Activated CD8-positive, alpha-beta T cell treated with anti-CD3 and anti-CD28 coated beads, Interleukin-2, amount 10 ng/mL, durations not matched to agents 7 days and 5 days (primary cell): Measurements from ENCODE around the gene TMEM239. TPM values are rescaled to one million over a fixed set of nuclear protein-coding genes. Genes with fewer than 3 reads are reported as not detected.
"Not testable (repeated sequence)": the region's sequence is repeated elsewhere in the genome, so short reads cannot be mapped to it uniquely, and the experiment has no call there.

Source experiments
- ATAC-seq: fragments of 150-1000 bp; cut with Tn5 transposase; one replicate; pipeline ENCODE4 v1.10.0; 2021; ENCODE audit warnings: moderate library complexity
- CTCF ChIA-PET: fragments of 350-600 bp; sonication (Branson Sonifier 250); formaldehyde crosslinking; loops from one replicate; lab custom pipeline; 2021; ENCODE audit warnings: antibody characterized with exemption; lab: Charles Lee
- POLR2A ChIA-PET: fragments of 350-600 bp; sonication (Branson Sonifier 250); formaldehyde crosslinking; loops from one replicate; lab custom pipeline; 2021; ENCODE audit warnings: antibody characterized with exemption; lab: Charles Lee
- DNase-seq: peaks from one replicate; pipeline ENCODE4 v3.0.0-alpha.2; 2020
- H3K27ac Mint-ChIP-seq: one replicate; pipeline ENCODE4 v1.8.0; 2021; ENCODE audit warnings: mild to moderate bottlenecking, mixed read lengths
- H3K27me3 Mint-ChIP-seq: one replicate; pipeline ENCODE4 v1.8.0; 2021; ENCODE audit warnings: low read depth, mixed read lengths
- H3K36me3 Mint-ChIP-seq: one replicate; pipeline ENCODE4 v1.8.0; 2021; ENCODE audit warnings: low read depth, mixed read lengths
- H3K4me1 Mint-ChIP-seq: one replicate; pipeline ENCODE4 v1.8.0; 2021; ENCODE audit warnings: low read depth, mixed read lengths
- H3K4me3 Mint-ChIP-seq: one replicate; pipeline ENCODE4 v1.8.0; 2021; ENCODE audit warnings: mild to moderate bottlenecking, mixed read lengths
- H3K9me3 Mint-ChIP-seq: one replicate; pipeline ENCODE4 v1.8.0; 2022; ENCODE audit warnings: mixed read lengths; ENCODE audit not compliant: insufficient read depth
- total RNA-seq, 2 experiments: library from RNA; stranded (reverse); gene quantifications; one replicate each; pipeline ENCODE4 v1.2.3, GENCODE V29; 2021

Gene TMEM239
- total RNA-seq, 2 experiments from 2014 or later = not detected

DNA sequence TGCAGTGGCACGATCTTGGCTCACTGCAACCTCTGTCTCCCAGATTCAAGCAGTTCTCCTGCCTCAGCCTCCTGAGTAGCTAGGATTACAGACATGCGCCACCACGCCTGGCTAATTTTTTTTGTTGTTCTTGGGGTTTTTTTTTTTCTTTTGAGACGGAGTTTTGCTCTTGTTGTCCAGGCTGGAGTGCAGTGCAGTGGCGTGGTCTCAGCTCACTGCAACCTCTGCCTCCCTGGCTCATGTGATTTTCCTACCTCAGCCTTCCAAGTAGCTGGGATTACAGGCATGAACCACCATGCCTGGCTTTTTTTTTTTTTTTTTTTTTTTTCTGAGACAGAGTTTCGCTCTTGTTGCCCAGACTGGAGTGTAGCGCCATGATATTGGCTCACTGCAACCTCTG, 15.0 kb downstream of the TMEM239 start:
- Mint-ChIP-seq H3K4me1 (peaks cover 14% of the 10 kb centered on the region), H3K27me3 (peaks cover 34% of the 10 kb centered on the region)
- ATAC-seq, H3K4me3 Mint-ChIP-seq, POLR2A ChIA-PET, H3K27ac Mint-ChIP-seq, H3K36me3 Mint-ChIP-seq, H3K9me3 Mint-ChIP-seq, DNase-seq: not testable (repeated sequence)
- CTCF ChIA-PET = interaction anchor here (1.5 kb wide), 1 partner anchor 9 kb away, joined by 6 read pairs; no protein-coding TSS in a partner anchor

DNA sequence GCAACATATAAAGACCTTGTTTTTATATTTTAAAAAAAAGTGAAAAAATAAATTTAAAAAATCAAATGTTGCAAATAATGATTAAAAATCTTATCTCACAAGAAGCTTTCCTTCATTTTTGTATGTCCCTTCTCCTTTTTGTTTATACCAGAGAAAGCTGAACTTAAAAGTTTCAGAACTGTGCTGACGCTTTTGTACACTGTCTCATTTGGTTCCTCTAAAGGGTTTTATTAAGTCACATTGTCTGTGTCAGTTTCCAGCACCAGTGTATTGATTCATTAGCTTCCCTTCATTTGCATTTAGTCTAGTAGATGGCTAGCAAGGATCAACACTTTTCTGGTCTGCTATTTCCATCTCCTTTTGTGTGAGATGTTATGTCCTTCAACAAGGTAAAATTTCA, 17.6 kb downstream of the TMEM239 start:
- no peaks in the 10 kb centered on the region for H3K9me3 Mint-ChIP-seq
- H3K4me3 Mint-ChIP-seq = no peak overlapping the region
- H3K36me3 Mint-ChIP-seq = no peaks in the 10 kb centered on the region
- ATAC-seq = no peak
- H3K4me1 Mint-ChIP-seq = peaks cover 3% of the 10 kb centered on the region
- POLR2A ChIA-PET = no interaction called here
- peaks cover 14% of the 10 kb centered on the region for H3K27me3 Mint-ChIP-seq
- H3K27ac Mint-ChIP-seq = no peak overlapping the region
- CTCF ChIA-PET = interaction anchor here (1.0 to 1.3 kb wide), 2 partner anchors 12 to 149 kb away, joined by 3 to 4 read pairs; no protein-coding TSS in a partner anchor
- DNase-seq = no peak

DNA sequence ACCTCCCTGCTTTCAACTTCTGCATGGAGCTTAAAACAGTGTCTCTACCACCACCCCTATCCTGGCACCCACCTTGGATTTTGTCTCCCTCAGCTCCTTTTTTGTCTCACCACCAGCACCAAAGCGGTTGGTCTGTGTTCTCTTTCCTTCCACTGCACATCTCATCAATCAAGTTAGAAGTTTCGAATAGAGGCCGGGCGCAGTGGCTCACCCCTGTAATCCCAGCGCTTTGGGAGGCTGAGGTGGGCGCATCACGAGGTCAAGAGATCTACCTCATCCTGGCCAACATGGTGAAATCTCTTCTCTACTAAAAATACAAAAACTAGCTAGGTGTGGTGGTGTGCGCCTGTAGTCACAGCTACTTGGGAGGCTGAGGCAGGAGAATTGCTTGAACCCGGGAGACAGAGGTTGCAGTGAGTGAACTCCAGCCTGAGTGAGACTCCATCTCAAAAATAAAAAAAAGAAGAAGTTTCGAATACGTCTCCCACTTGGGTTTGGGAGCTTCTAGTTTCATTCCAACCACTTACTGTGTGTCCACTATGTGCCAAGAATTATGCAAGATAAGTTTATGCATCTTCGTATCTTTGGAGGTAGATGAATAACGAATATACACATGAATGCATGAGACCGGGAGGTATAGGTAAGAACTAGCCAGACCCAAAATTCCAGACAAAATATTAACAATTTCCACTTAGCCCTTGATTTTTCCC, 18.4 kb downstream of the TMEM239 start:
- Mint-ChIP-seq H3K27me3 (peaks cover 9% of the 10 kb centered on the region), H3K9me3 (no peaks in the 10 kb centered on the region), H3K4me1 (peaks cover 9% of the 10 kb centered on the region), H3K4me3 (no peak overlapping the region), H3K27ac (no peak overlapping the region), H3K36me3 (peaks cover 3% of the 10 kb centered on the region)
- no peak for DNase-seq
- ATAC-seq = no peak
- ChIA-PET CTCF (interaction anchor here (1.0 to 1.3 kb wide), 2 partner anchors 12 to 149 kb away, joined by 3 to 4 read pairs; no protein-coding TSS in a partner anchor), POLR2A (interaction anchor here (0.7 kb wide), 1 partner anchor 76 kb away, joined by 3 read pairs; no protein-coding TSS in a partner anchor)

DNA sequence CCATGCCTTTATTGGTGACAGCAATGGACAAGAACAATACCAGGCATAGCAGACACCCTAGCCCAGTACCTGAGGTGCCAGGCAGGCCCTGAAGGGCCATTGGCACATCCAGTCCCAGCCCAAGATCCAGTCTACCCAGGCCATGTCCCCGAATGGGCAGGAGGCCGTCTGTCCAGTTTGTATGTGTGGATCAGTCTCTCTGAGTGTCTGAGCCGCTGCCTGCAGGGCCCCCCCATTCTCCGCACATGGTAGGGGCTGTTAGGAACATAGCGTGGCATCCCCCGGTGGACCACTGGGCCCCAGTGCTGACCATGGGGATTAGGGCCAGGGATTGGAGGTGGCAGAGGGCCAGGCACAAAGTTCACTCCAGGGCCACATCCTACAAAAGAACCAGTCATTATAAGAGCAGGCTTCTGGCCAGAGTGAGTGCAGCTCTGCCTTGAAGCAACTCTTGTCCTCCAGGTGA, 19.2 kb downstream of the TMEM239 start:
- CTCF ChIA-PET = interaction anchor here (1.5 kb wide), 1 partner anchor 147 kb away, joined by 5 read pairs; no protein-coding TSS in a partner anchor
- Mint-ChIP-seq H3K4me3 (no peak overlapping the region), H3K27ac (no peak overlapping the region), H3K9me3 (no peaks in the 10 kb centered on the region), H3K36me3 (peaks cover 4% of the 10 kb centered on the region), H3K4me1 (peaks cover 9% of the 10 kb centered on the region), H3K27me3 (peaks cover 2% of the 10 kb centered on the region)
- ATAC-seq (no peak), DNase-seq (no peak)
- POLR2A ChIA-PET = no interaction called here

DNA sequence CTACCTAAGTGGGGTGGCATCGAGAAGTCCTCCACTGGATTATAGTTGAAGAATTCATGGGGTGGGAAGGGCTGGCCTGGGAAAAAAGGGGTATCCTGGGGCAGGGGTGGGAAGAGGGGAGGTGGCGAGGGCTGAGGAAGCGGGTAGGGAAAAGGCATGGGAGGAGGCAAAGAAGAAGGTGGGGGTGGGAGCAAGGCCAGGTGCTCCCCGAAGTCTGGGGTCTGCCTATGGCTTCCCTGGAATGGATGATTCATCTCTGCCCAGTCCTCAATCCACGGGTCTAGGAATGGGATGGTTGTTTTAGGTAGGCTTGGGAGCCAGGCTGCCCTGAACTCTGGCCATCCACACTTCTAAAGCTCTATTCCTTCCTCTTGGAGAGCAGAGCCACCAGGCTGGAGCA, 19.9 kb downstream of the TMEM239 start:
- ATAC-seq = no peak
- H3K36me3 Mint-ChIP-seq = peaks cover 4% of the 10 kb centered on the region
- ChIA-PET CTCF (interaction anchor here (1.2 to 1.5 kb wide), 2 partner anchors 10 to 148 kb away, joined by 3 to 5 read pairs; no protein-coding TSS in a partner anchor), POLR2A (no interaction called here)
- H3K27ac Mint-ChIP-seq = no peak overlapping the region
- H3K4me1 Mint-ChIP-seq = peaks cover 9% of the 10 kb centered on the region
- no peak overlapping the region for H3K4me3 Mint-ChIP-seq
- DNase-seq = peak; percentile 16
- H3K27me3 Mint-ChIP-seq = peaks cover 2% of the 10 kb centered on the region
- no peaks in the 10 kb centered on the region for H3K9me3 Mint-ChIP-seq

DNA sequence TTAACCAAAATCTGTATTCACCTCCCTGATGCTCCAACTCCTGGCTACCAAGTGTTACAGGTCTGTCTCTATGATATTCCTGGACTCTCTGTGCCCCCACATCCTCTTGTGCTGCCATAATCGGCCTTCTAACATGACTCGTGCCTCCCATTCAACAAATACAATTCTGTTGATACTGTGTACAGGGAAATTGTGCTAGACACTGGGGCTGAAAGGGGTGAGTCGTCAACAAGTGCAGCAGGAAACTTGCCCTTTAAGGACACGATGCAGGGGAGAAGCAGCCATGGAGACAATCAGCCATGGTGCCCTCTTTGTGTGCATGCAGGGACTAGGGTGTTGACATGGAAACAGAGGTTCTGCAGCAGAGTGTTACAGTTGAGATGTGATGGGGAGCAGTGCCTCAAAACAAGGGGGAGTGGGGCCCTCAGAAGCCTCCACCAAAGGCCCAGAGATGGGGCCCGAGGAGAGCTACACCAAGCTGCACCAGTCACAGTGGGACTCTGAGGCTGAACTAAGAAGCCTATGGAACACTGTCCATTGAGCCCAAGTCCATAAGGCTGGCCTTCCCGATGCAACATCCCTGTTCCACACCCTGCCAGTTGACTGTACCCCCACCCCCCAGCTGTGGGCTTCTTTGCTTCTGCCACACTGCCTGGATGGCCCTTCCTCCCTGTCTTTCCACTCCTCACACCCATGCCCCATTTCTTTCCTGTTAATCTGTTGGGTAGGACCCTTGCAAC, 21.2 kb downstream of the TMEM239 start:
- CTCF ChIA-PET = interaction anchor here (0.8 kb wide), 1 partner anchor 149 kb away, joined by 3 read pairs; no protein-coding TSS in a partner anchor
- Mint-ChIP-seq H3K27ac (no peak overlapping the region), H3K9me3 (no peaks in the 10 kb centered on the region), H3K4me3 (no peak overlapping the region), H3K4me1 (peaks cover 10% of the 10 kb centered on the region), H3K36me3 (peaks cover 4% of the 10 kb centered on the region), H3K27me3 (peaks cover 2% of the 10 kb centered on the region)
- ATAC-seq = no peak
- DNase-seq = no peak
- POLR2A ChIA-PET = interaction anchor here (1.8 kb wide), 1 partner anchor 36 kb away, joined by 4 read pairs; the partner anchor contains the start of gene PTPRA

DNA sequence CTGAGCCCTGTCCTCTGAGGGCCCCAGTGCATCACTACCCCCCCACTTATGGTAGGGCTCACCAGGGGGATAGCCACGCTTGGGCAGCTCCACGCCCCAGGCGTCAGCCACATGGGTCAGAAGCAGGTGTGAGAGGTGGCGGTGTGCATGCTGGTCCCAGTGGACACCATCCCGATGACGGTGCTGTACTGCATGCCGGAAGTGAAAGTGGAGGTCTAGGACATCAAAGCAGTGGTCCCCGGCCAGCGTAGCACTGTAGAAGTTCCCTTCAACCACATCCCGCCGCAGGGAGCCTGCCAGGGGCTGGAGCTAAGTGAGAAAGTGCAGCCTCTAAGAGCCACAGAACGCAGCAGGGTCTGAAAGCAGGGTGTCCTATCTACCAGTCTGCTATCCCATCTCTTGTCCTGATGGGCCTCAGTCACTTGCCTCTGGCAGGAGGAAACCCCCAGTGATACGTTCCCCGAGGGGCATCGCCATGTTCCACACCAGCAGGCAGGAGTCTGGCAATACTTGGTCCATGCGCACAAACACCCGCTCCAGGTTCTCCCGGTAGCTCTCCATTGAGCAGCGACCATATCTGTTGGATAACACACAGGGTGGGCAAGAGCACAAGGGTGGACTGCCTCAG, 22.1 kb downstream of the TMEM239 start:
- no peak overlapping the region for H3K4me3 Mint-ChIP-seq
- peaks cover 6% of the 10 kb centered on the region for H3K36me3 Mint-ChIP-seq
- H3K4me1 Mint-ChIP-seq = peaks cover 10% of the 10 kb centered on the region
- ChIA-PET CTCF (interaction anchor here (0.8 kb wide), 1 partner anchor 150 kb away, joined by 3 read pairs; no protein-coding TSS in a partner anchor), POLR2A (interaction anchor here (1.8 kb wide), 1 partner anchor 35 kb away, joined by 4 read pairs; the partner anchor contains the start of gene PTPRA)
- H3K27me3 Mint-ChIP-seq = peaks cover 2% of the 10 kb centered on the region
- peak overlapping the region; percentile 36 for H3K27ac Mint-ChIP-seq
- ATAC-seq = no peak
- DNase-seq = no peak
- no peaks in the 10 kb centered on the region for H3K9me3 Mint-ChIP-seq

DNA sequence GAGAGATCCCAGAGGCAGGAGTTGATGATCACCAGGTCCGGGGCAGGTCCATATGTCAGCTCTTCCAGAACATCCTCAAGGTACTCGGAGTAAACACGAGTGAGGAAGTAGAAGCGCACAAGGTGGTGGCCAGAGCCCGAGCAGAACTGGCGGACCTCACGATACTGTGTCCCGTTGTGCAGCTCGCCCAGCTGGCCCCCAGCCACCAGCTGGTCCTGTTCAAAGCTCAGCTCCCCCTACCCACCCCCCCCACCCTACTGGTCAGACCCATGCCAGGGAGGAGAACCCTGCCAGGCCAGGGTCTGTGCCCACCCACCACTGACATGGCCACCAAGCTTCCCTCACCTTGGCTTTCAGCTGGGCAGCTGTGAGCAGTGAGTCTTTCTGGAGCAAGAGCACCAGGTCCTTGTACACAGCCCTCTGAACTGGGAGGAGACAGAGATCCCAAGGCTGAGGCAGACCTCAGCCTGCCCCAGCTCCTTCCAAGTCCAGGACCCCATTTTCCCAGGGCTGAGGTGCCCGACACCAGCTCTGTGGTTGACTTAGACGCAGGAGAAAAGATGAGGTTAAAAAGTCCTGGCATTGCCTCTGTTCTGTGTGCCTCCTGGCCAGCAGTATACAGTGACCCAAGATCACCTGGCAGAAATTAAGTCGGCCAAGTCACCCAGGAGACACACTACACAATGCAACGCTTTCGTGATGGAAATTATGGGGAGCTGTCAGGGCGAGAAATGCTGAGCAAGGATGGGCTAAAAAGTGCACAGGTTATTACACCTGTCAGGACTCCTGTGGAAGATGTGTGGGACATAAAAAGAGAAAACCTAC, 22.9 kb downstream of the TMEM239 start:
- Mint-ChIP-seq H3K27me3 (peaks cover 2% of the 10 kb centered on the region), H3K4me1 (peaks cover 10% of the 10 kb centered on the region), H3K9me3 (no peaks in the 10 kb centered on the region), H3K4me3 (peak overlapping the region; percentile 69), H3K36me3 (peaks cover 7% of the 10 kb centered on the region), H3K27ac (peak overlapping the region; percentile 88)
- DNase-seq (no peak), ATAC-seq (no peak)
- ChIA-PET CTCF (no interaction called here), POLR2A (interaction anchor here (0.5 to 2.6 kb wide), 8 partner anchors 13 to 151 kb away, joined by 3 to 9 read pairs (median 4); partner anchors contain the start of gene PTPRA)

DNA sequence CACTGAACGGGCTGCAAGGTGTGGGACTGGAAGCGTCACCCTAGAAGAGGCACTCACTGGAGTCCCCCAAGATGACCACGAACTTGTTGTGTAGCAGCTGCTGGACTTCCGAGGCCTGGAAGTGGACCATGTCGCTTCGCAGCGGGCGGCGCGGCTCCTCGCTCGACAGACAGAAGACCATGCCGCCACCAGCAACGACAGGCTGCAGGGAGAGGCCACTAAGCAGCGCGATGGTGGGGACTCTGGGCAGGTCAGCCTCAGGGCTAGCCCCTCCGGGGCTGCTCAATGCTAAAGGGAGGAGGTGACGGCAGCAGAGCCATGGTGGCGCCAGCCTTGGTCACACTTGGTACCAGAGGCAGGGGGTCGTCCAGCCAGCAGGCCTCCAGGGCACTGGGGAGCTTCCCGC, 23.6 kb downstream of the TMEM239 start:
- H3K4me1 Mint-ChIP-seq = peaks cover 13% of the 10 kb centered on the region
- no peaks in the 10 kb centered on the region for H3K9me3 Mint-ChIP-seq
- H3K27me3 Mint-ChIP-seq = peaks cover 2% of the 10 kb centered on the region
- DNase-seq = no peak
- peak overlapping the region; percentile 69 for H3K4me3 Mint-ChIP-seq
- H3K36me3 Mint-ChIP-seq = peaks cover 10% of the 10 kb centered on the region
- no peak for ATAC-seq
- peak overlapping the region; percentile 88 for H3K27ac Mint-ChIP-seq
- ChIA-PET POLR2A (interaction anchor here (0.5 to 2.6 kb wide), 9 partner anchors 9 to 188 kb away, joined by 3 to 9 read pairs (median 4); partner anchors contain the start of gene PTPRA), CTCF (interaction anchor here (1.6 kb wide), 1 partner anchor 128 kb away, joined by 5 read pairs; no protein-coding TSS in a partner anchor)

DNA sequence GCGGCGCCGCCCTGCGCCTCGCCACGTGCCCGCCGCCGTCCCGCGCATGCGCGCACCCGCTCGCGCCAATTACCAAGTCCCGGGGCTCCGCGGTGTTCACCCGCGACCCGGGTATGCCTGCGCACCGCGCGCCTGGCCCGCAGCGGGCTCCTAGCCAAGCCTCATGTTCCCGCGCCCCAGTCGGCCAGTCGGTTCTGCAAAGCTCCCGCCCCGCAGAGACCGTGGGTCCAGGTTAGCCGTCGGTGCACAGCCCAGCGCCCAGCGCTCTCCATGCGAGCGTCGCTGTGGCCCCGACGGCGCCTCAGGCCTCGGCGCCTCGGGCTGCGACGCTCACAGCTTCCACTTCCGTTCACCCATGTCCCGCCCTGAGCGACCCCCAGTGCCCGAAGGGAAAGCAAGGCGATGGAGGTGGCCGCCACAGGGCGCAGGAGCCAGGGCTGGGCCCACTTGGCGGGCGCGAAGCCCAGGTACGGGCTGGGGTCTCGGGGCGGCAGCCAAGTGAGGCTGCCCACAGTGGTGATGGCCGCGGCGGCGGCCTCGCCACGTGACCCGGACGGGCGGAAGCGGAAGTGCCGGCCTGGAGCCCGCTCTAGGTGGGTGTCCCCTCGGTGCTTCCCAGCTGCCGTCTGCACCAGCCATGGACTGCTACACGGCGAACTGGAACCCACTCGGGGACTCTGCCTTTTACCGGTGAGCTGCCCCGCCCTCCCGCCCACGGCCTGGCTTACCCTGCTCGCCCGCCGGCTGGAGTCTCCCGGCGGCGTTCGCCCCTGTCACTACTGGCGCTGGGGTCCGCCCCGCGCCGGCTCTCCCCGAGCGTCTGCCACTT, 24.2 kb downstream of the TMEM239 start, which contains the start of the genes PCED1A and VPS16:
Gene PCED1A, minus strand, starts transcription at position 518 of the 829 bp plus-strand sequence. CDS start 743 bp downstream, outside the sequence.
Gene VPS16, plus strand, starts transcription at position 608 of the 829 bp plus-strand sequence. Its CDS starts 30 bp downstream, at position 638.
- peak within 1 kb of the TSS; percentile 88 for H3K27ac Mint-ChIP-seq
- peak; percentile 98 for ATAC-seq
- peaks cover 13% of the 10 kb centered on the region for H3K36me3 Mint-ChIP-seq
- peak; percentile 90 for DNase-seq
- CTCF ChIA-PET = interaction anchor here (1.6 kb wide), 1 partner anchor 128 kb away, joined by 5 read pairs; no protein-coding TSS in a partner anchor
- H3K9me3 Mint-ChIP-seq = no peaks in the 10 kb centered on the region
- H3K4me1 Mint-ChIP-seq = peaks cover 18% of the 10 kb centered on the region
- peak within 1 kb of the TSS; percentile 83 for H3K4me3 Mint-ChIP-seq
- POLR2A ChIA-PET = interaction anchor here (0.5 to 2.6 kb wide), 12 partner anchors 8 to 205 kb away, joined by 3 to 9 read pairs (median 3); partner anchors contain the start of genes CPXM1 and PTPRA
- H3K27me3 Mint-ChIP-seq = peaks cover 2% of the 10 kb centered on the region
